Retina (tissue), 1 donor: ENCODE data around the gene ITPRID2.
"Not testable (repeated sequence)": the region's sequence is repeated elsewhere in the genome, so short reads cannot be mapped to it uniquely, and the experiment has no call there.

ENCODE experiments used
- DNase-seq: peaks from one replicate; pipeline ENCODE4 v3.0.0-alpha.2; 2016

ITPRID2 gene

GRCh38 chr2:181916726-181917718 is 25.5 kb downstream of the ITPRID2 start:
- DNase-seq = no peak

GRCh38 chr2:181918188-181918587 is 26.7 kb downstream of the ITPRID2 start:
- no peak for DNase-seq

GRCh38 chr2:181923121-181923520 is 31.6 kb downstream of the ITPRID2 start:
- no peak for DNase-seq

- peak; percentile 22 for DNase-seq
These were observed 32.8 kb downstream of the ITPRID2 start for GRCh38 chr2:181924336-181924735.

- no peak for DNase-seq
These were observed 43.2 kb downstream of the ITPRID2 start for GRCh38 chr2:181934694-181935093.

GRCh38 chr2:181937473-181937872 is 45.9 kb downstream of the ITPRID2 start:
- no peak for DNase-seq

- no peak for DNase-seq
These were observed 52.0 kb downstream of the ITPRID2 start for GRCh38 chr2:181943411-181944124.

- DNase-seq = no peak
These were observed 52.8 kb downstream of the ITPRID2 start for GRCh38 chr2:181944164-181944913.

- no peak for DNase-seq
These were observed 53.4 kb downstream of the ITPRID2 start for GRCh38 chr2:181944914-181945291.

GRCh38 chr2:181946444-181947127 is 55.1 kb downstream of the ITPRID2 start:
- no peak for DNase-seq

GRCh38 chr2:181947273-181947672 is 55.7 kb downstream of the ITPRID2 start:
- no peak for DNase-seq

GRCh38 chr2:181948227-181948626 is 56.7 kb downstream of the ITPRID2 start:
- no peak for DNase-seq

GRCh38 chr2:181949047-181949446 is 57.5 kb downstream of the ITPRID2 start:
- DNase-seq = no peak

- DNase-seq = no peak
These were observed 61.1 kb downstream of the ITPRID2 start for GRCh38 chr2:181952404-181953226.

- DNase-seq = peak; percentile 47
These were observed 62.5 kb downstream of the ITPRID2 start for GRCh38 chr2:181953881-181954537.

- DNase-seq = no peak
These were observed 63.0 kb downstream of the ITPRID2 start for GRCh38 chr2:181954538-181954883.

- no peak for DNase-seq
These were observed 63.5 kb downstream of the ITPRID2 start for GRCh38 chr2:181955010-181955409.

- not testable (repeated sequence) for DNase-seq
These were observed 64.3 kb downstream of the ITPRID2 start for GRCh38 chr2:181955866-181956265.

GRCh38 chr2:181957668-181958067 is 66.1 kb downstream of the ITPRID2 start:
- DNase-seq = peak; percentile 5

GRCh38 chr2:181958726-181959125 is 67.2 kb downstream of the ITPRID2 start:
- DNase-seq = no peak

- DNase-seq = no peak
These were observed 68.0 kb downstream of the ITPRID2 start for GRCh38 chr2:181959508-181959907.
